ENCODE measurements around the gene IRF3. TPM values are rescaled to one million over a fixed set of nuclear protein-coding genes. Genes with fewer than 3 reads are reported as not detected.
"Not testable (repeated sequence)": the region's sequence is repeated elsewhere in the genome, so short reads cannot be mapped to it uniquely, and the experiment has no call there.

The IRF3 gene
- total RNA-seq, 1 experiment from 2014 or later, result 131 TPM

DNA sequence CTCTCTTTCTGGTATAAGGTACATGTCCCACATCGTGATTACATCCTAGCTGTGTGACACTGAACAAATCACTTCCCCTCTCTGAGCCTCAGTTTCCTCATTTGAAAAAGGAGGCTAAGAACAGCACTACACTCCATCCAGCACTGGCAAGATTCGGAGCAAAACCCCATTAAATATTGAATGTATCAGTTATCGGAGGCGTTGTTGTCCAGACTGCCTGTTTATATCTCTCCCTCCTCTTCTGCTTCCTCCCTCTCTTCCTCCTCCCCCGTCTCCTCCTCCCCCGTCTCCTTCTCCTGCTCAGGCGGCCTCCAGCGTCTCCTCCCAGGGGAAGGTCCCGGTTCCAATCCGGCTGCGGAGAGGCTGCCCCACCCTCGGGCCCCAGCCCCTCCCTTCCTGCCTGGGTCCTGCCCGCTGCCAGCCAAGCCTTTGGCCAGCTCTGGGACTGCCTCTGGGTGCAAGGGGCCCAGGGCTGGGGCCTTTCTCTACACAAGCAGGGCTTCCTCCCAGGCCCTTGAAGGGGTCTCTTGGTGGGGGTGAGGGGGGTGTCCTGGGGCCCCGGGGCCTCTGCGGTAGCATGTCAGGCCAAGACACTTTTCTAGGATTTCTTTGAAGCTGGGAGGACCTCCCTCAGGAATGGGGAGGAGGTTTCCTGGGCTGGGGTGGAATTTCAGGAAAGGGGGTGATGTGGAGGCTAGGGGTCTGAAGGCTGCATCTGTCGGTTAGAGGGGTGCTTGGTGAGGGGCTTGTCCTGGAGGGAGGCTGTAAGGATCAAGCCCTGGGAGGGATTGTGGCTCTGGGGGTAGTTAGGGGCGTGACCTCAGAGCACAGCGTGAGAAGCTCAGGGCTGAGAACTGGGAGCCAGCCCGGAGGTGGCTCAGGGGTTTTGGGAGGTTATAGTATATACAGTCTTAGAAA, 27.6 kb downstream of the IRF3 start:
- Histone ChIP-seq H3K4me3 (ENCODE audit: low read depth, low read length) (no peak overlapping the region), H3K36me3 (ENCODE audit: control insufficient read depth, insufficient read depth, low read length) (no peaks in the 10 kb centered on the region), H3K4me1 (peaks cover 7% of the 10 kb centered on the region), H3K27me3 (replicated peaks; ENCODE audit: control insufficient read depth, insufficient read depth, low read length) (no peaks in the 10 kb centered on the region), H3K9me3 (no peaks in the 10 kb centered on the region)
- Mint-ChIP-seq H3K27me3 (ENCODE audit: insufficient read depth, unreplicated experiment) (no peaks in the 10 kb centered on the region), H3K4me3 (ENCODE audit: unreplicated experiment) (peak overlapping the region; percentile 91), H3K9me3 (ENCODE audit: unreplicated experiment) (no peaks in the 10 kb centered on the region), H3K4me1 (ENCODE audit: low read depth, unreplicated experiment) (peaks cover 35% of the 10 kb centered on the region), H3K27ac (ENCODE audit: unreplicated experiment) (peak overlapping the region; percentile 69), H3K36me3 (ENCODE audit: insufficient read depth, unreplicated experiment) (peaks cover 70% of the 10 kb centered on the region)
- TF ChIP-seq, protein P1, sequence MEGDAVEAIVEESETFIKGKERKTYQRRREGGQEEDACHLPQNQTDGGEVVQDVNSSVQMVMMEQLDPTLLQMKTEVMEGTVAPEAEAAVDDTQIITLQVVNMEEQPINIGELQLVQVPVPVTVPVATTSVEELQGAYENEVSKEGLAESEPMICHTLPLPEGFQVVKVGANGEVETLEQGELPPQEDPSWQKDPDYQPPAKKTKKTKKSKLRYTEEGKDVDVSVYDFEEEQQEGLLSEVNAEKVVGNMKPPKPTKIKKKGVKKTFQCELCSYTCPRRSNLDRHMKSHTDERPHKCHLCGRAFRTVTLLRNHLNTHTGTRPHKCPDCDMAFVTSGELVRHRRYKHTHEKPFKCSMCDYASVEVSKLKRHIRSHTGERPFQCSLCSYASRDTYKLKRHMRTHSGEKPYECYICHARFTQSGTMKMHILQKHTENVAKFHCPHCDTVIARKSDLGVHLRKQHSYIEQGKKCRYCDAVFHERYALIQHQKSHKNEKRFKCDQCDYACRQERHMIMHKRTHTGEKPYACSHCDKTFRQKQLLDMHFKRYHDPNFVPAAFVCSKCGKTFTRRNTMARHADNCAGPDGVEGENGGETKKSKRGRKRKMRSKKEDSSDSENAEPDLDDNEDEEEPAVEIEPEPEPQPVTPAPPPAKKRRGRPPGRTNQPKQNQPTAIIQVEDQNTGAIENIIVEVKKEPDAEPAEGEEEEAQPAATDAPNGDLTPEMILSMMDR (IDR thresholded peaks at IDR 0.05; ENCODE audit: insufficient read depth in 1 of 2, low read depth in 1 of 2, low read length in 1 of 2, severe bottlenecking in 1 of 2, unreplicated experiment in 1 of 2), result no peak
- ChIA-PET CTCF (no interaction called here), POLR2A (interaction anchor here (1.2 kb wide), 1 partner anchor 39 kb away, joined by 3 read pairs; no protein-coding TSS in a partner anchor)
- DNase-seq, result peak; percentile 46 to 69
- intact Hi-C loops (cut with micrococcal nuclease; ENCODE audit: unreplicated experiment), result no loop called here
- BruUV-seq (replicated peaks), result no TSS peak

DNA sequence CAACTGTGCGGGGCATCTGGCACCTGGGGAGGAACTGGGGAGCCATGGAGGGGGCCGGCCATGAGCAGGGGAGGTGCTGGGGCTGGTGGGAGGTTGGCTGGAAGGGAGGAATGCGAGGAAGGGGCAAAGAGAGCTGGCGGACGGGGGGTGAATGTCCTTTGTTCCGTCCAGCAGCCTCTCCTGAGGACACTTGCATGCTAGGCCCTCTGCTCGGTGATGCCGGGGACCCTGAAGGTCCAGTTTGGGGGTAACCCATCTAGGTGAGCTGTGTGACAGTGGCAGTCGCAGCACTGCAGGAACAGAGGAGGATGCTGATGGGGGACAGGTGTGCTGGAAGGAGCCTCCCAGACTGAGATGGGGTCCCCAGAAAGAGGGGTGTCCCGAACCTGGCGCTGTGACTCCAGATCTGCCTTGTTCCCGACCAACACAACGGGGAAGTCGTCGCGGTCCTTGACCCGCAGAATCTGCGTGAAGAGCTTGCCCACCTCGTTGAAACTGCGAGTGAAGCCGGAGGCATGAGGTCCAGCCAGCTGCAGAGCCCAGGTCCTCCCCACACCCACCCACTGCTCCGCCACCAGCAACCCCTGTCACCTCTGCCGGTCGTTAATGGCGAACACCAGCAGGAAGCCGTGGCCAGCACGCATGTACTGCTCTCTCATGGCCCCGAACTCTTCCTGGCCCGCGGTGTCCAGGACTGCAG, 29.3 kb downstream of the IRF3 start:
- intact Hi-C loops (cut with micrococcal nuclease; ENCODE audit: unreplicated experiment), result no loop called here
- TF ChIP-seq, protein P1 (IDR thresholded peaks at IDR 0.05; ENCODE audit: insufficient read depth in 1 of 2, low read depth in 1 of 2, low read length in 1 of 2, severe bottlenecking in 1 of 2, unreplicated experiment in 1 of 2), result no peak
- DNase-seq, result no peak
- H3K36me3 Mint-ChIP-seq (ENCODE audit: insufficient read depth, unreplicated experiment), result peaks cover 73% of the 10 kb centered on the region
- Histone ChIP-seq H3K4me3 (ENCODE audit: low read depth, low read length) (no peak overlapping the region), H3K4me1 (peaks cover 7% of the 10 kb centered on the region; the same call in 1 of the 2 replicates), H3K27me3 (replicated peaks; ENCODE audit: control insufficient read depth, insufficient read depth, low read length) (no peaks in the 10 kb centered on the region), H3K9me3 (no peaks in the 10 kb centered on the region), H3K36me3 (ENCODE audit: control insufficient read depth, insufficient read depth, low read length) (no peaks in the 10 kb centered on the region)
- no peak overlapping the region for H3K4me3 Mint-ChIP-seq (ENCODE audit: unreplicated experiment)
- POLR2A ChIA-PET, result no interaction called here
- BruUV-seq (replicated peaks), result no TSS peak
- CTCF ChIA-PET, result no interaction called here
- H3K4me1 Mint-ChIP-seq (ENCODE audit: low read depth, unreplicated experiment), result peaks cover 28% of the 10 kb centered on the region
- H3K27me3 Mint-ChIP-seq (ENCODE audit: insufficient read depth, unreplicated experiment), result no peaks in the 10 kb centered on the region
- H3K9me3 Mint-ChIP-seq (ENCODE audit: unreplicated experiment), result no peaks in the 10 kb centered on the region
- H3K27ac Mint-ChIP-seq (ENCODE audit: unreplicated experiment), result peak overlapping the region; percentile 2

DNA sequence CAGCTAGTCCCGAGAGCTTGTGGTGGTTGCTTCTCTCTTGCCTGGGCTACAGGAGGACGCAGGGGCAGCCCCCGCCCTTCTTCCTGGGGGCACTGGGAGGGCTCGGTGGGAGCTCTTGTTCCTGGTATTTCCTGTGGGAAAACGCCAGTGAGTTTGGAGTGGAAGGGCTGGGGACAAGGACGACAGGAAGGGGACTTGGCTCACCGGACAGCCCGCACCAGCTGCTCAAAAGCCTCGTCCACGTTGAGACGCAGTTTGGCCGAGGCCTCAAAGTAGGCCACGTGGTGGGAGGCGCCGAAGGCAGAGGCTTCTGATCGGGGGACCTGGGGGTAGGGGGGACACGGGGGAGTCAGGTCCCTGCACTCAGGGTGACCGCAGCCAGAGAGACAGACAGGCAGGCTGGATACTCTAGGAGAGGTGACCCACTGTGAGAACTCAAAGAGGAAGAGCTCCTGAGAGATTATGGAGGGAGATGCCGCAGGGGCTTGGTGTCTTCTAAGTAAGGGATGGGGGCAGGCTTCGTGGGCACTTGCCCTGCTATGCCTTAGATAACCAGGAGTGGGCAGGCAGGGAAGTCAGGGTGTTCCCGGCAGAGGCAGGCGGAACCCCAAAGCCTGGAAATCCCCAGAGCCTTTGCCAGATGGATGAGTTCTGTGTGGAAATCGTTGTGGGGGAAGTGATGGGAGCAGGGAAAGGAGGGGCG, 30.0 kb downstream of the IRF3 start:
- Mint-ChIP-seq H3K27me3 (ENCODE audit: insufficient read depth, unreplicated experiment) (no peaks in the 10 kb centered on the region), H3K9me3 (ENCODE audit: unreplicated experiment) (no peaks in the 10 kb centered on the region), H3K4me1 (ENCODE audit: low read depth, unreplicated experiment) (peaks cover 25% of the 10 kb centered on the region), H3K36me3 (ENCODE audit: insufficient read depth, unreplicated experiment) (peaks cover 71% of the 10 kb centered on the region), H3K4me3 (ENCODE audit: unreplicated experiment) (no peak overlapping the region), H3K27ac (ENCODE audit: unreplicated experiment) (peak overlapping the region; percentile 2)
- no peak overlapping the region for H3K4me3 ChIP-seq (ENCODE audit: low read depth, low read length)
- H3K4me1 ChIP-seq, result peaks cover 7% of the 10 kb centered on the region; the same call in 1 of the 2 replicates
- CTCF ChIA-PET, result no interaction called here
- intact Hi-C loops (cut with micrococcal nuclease; ENCODE audit: unreplicated experiment), result no loop called here
- no peak for DNase-seq
- H3K27me3 ChIP-seq (replicated peaks; ENCODE audit: control insufficient read depth, insufficient read depth, low read length), result no peaks in the 10 kb centered on the region
- no TSS peak for BruUV-seq (replicated peaks)
- POLR2A ChIA-PET, result interaction anchor here (0.7 kb wide), 1 partner anchor 56 kb away, joined by 3 read pairs; no protein-coding TSS in a partner anchor
- no peaks in the 10 kb centered on the region for H3K9me3 ChIP-seq
- TF ChIP-seq, protein P1 (IDR thresholded peaks at IDR 0.05; ENCODE audit: insufficient read depth in 1 of 2, low read depth in 1 of 2, low read length in 1 of 2, severe bottlenecking in 1 of 2, unreplicated experiment in 1 of 2), result no peak
- no peaks in the 10 kb centered on the region for H3K36me3 ChIP-seq (ENCODE audit: control insufficient read depth, insufficient read depth, low read length)

DNA sequence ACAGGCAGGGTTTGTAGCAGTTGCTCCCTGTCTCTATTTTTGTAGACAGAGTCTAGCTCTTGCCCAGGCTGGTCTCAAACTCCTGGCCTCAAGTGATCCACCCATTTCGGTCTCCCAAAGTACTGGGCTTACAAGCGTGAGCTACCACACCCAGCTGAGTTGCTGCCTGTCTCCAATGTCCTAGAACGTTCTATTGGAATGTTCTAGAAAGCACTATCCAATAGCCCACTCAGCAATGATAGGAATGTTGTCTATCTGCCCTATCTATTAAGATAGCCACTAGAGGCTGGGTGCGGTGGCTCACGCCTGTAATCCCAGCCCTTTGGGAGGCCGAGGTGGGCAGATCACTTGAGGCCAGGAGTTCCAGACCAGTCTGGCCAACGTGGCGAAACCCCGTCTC, 32.4 kb downstream of the IRF3 start:
- peaks cover 10% of the 10 kb centered on the region for H3K4me1 Mint-ChIP-seq (ENCODE audit: low read depth, unreplicated experiment)
- intact Hi-C loops (cut with micrococcal nuclease; ENCODE audit: unreplicated experiment), result not testable (repeated sequence)

More for the DNA sequence above, 32.4 kb downstream of the IRF3 start:
- CTCF ChIA-PET; H3K36me3 ChIP-seq (ENCODE audit: control insufficient read depth, insufficient read depth, low read length); BruUV-seq (replicated peaks); H3K9me3 ChIP-seq; H3K4me1 ChIP-seq; H3K4me3 ChIP-seq (ENCODE audit: low read depth, low read length); POLR2A ChIA-PET; H3K4me3 Mint-ChIP-seq (ENCODE audit: unreplicated experiment); H3K27me3 Mint-ChIP-seq (ENCODE audit: insufficient read depth, unreplicated experiment); H3K9me3 Mint-ChIP-seq (ENCODE audit: unreplicated experiment); H3K27me3 ChIP-seq (replicated peaks; ENCODE audit: control insufficient read depth, insufficient read depth, low read length): not testable (repeated sequence)
- Mint-ChIP-seq H3K36me3 (ENCODE audit: insufficient read depth, unreplicated experiment) (peaks cover 67% of the 10 kb centered on the region), H3K27ac (ENCODE audit: unreplicated experiment) (peak overlapping the region; percentile 10)
- peak in 1 of 2 experiments; percentile 37 for DNase-seq
